D721Med (cell line): ENCODE measurements around the gene ADCY5.

ENCODE experiments used
- DNase-seq: peaks from one replicate; pipeline ENCODE4 v3.0.0; 2011; ENCODE audit warnings: low spot score; ENCODE audit not compliant: insufficient read length
- FAIRE-seq: peaks from 2 replicates; lab custom pipeline; 2011; peaks lifted over from hg19 to GRCh38; lab: Jason Lieb, UNC
- TF ChIP-seq, protein P1 (sequence below): IDR thresholded peaks from 2 replicates; pipeline ENCODE4 v1.5.1; 2012; ENCODE audit warnings: mild to moderate bottlenecking, control low read depth; ENCODE audit not compliant: insufficient read depth; ENCODE audit errors: missing control alignments

ADCY5 gene

DNA sequence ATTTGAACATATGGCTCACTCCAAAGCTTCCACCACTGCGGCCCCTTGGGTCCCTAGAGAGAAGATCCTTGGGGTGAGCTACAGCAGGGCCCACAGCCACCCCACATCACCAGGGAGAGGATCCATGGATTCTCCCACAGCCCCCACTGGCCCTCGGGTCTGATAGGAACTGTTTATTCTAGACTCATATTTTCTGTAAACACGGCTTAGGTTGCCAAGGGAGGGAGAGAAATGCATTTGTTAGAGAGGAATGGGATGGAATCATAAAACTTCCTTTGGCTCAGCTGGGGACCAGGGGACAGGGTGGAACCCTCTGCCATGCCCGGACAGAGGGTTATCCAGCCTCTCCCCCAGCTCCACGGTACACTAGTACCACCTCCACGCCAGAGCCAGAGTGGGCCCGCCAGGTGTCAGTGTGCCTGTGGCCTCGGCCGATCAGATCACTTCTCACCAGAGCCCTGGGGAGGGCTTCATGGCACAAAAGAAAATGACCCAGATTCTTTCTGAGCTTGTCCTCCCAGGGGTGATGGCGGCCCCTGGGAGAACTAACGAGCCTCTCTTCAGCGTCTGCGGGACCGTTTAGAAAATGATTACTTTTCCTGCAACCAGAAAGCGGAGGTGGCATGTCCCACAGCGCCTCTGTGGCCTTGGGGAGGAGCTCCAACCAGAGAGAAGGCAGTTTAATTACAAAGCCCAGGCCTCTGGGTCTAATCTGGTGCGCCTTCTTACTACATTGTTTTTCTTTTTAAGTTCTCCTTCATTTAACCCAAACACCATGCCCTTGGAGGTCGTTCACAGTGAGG lies 33.7 kb downstream of the ADCY5 start:
- FAIRE-seq, result no peak
- TF ChIP-seq, protein P1, sequence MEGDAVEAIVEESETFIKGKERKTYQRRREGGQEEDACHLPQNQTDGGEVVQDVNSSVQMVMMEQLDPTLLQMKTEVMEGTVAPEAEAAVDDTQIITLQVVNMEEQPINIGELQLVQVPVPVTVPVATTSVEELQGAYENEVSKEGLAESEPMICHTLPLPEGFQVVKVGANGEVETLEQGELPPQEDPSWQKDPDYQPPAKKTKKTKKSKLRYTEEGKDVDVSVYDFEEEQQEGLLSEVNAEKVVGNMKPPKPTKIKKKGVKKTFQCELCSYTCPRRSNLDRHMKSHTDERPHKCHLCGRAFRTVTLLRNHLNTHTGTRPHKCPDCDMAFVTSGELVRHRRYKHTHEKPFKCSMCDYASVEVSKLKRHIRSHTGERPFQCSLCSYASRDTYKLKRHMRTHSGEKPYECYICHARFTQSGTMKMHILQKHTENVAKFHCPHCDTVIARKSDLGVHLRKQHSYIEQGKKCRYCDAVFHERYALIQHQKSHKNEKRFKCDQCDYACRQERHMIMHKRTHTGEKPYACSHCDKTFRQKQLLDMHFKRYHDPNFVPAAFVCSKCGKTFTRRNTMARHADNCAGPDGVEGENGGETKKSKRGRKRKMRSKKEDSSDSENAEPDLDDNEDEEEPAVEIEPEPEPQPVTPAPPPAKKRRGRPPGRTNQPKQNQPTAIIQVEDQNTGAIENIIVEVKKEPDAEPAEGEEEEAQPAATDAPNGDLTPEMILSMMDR, result no peak
- DNase-seq, result no peak

DNA sequence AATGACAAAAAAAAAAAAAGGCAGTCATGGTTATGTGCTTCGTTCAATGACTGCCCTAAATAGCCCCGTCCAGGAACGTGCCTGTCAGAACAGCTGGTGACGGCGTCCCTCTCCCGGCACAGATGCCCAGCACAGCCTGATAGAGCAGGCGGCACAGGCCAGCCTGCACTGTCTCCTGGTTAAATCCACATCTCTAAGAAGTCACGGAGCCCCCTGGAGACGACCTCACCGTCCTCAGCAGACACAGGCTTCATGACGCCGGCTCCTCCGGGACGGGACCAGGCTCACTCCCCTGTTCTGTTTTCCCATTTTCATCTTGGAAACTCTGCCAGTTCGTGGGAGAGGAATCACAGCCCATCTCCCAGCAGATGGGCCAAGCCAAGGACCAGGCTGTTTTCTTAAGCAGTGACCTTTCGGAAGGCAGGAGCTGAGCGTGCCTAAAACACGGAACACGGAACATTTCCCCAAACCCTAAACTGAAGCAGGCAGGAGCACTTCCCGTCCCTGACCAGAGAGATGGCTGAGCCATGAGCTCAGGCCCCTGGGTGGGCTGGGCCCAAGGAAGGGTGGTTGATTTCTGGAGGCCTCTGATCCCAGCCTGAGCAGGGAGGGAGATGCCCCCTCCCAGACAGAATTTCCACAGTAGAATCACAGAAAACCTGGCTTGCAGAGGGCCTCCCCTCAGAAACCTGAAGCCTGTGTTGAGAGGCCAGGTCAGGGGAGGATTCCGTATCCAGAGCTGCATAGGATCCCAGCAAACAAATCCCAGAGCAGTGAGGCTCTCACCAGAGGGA lies 35.9 kb downstream of the ADCY5 start:
- TF ChIP-seq, protein P1, result no peak
- FAIRE-seq, result no peak

DNA sequence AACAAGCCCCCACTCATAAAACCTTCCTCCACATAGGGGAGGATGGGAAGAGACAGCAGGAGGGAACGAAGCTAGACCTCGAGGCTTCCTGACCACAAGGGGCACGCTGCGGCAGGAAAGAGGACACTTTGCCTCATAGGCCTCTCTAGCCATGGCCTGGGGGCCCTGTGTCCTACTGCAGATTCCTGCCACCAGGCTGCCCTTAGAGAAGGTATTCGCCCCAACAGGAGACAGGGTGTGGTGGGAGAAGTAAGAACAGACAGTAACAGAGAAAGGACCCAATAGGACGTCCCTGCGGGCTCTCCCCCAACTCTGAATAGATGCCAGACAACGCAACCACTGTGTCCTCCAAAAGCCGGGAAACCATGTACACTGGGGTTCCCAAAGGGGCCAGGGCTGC lies 36.8 kb downstream of the ADCY5 start:
- TF ChIP-seq, protein P1, result no peak
- no peak for DNase-seq
- no peak for FAIRE-seq

More for the DNA sequence above, 35.9 kb downstream of the ADCY5 start:
- no peak for DNase-seq

DNA sequence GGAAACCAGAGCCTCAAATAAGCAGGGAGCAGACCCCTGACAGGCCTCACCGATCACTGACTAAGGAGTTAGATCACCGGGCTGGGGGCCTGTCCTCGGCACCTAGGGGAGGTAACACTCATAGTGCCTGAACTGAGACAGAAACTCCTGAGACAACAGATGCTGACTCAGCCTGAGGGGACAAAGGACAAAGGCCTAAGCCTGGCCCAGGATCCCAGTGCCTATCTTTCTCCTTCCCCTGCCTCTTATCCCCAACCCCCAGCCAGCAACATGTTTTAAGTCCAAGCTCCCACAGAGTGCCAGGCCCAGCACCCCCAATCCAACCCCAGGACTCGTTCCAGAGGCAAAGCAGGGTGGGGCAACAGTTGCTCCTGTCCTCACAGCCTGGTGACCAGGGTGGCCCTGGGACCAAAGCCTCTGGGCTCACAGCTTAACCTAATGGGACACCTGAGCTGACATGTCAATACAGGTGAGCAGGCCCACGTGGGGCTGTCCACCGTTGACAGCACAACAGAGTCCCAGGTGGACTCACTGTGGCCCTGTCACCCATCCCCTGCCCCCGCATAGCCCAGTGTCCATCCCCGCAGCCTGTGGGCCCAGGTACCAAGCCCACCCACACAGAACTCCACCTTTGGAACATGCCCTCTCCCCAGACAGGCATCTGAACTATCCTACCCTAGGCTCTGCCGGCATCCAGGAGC lies 37.4 kb downstream of the ADCY5 start:
- TF ChIP-seq, protein P1, result no peak
- FAIRE-seq (no peak), DNase-seq (no peak)

DNA sequence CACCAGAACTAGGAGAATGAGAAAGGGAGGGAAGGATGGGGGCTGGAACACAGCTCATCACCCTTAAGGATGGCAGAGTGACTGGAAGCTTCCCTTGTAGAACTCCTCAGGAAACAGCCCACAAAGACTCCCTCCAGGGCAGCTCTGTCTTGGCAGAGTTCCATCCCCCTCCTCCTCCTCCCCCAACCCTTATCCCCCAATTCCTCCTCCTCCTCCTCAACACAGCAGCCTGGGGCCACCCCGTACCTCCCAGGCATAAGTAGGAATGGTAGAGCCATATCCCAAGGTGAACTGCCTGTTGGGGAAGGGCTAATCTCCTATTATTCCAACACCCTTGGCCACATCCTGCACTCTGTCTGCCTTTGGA lies 38.8 kb downstream of the ADCY5 start:
- DNase-seq, result no peak
- TF ChIP-seq, protein P1, result no peak
- no peak for FAIRE-seq

DNA sequence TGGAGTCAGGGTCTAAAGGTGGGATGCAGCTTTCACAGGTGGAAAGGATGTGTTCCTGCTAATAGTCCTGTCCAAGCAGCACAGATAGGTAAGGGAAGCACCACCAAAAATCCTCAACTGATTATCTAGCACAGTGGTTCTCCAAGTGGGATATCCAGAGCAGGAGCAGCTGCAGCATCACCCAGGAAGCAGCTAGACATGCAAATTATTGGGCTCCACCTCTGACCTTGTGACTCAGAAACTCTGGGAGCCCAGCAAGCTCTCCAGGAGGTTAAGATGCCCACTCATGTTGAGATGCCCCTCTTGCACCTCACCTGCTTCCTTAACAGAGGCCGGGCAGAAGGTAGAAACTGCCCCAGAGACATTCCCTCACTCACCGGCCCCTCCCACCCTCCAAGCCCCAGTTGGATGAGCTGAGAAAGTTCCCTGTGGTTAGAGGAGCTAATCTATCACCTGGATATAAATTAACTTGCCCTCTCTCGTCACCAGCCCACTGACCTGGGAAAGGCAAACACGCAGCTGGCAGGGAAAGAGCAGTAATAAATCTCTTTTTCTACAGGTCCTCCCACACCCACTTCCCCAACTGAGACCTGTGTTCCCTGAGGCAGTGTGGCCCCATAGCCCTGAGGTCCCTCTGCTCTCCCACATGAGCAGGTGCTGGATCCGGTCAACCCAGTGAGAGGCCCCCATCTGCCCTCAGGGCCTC lies 39.3 kb downstream of the ADCY5 start:
- TF ChIP-seq, protein P1, result no peak
- FAIRE-seq (no peak), DNase-seq (no peak)
